NCI-H82 treated with DMSO at 0.1 percent for 48 hours (cell line): ENCODE measurements around the gene SPINK14.

Experiments
- DNase-seq: peaks from one replicate; lab custom pipeline; 2025; ENCODE audit not compliant: unreplicated experiment; lab: John Stamatoyannopoulos, UW

Gene SPINK14, protein sequence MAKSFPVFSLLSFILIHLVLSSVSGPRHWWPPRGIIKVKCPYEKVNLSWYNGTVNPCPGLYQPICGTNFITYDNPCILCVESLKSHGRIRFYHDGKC

DNA sequence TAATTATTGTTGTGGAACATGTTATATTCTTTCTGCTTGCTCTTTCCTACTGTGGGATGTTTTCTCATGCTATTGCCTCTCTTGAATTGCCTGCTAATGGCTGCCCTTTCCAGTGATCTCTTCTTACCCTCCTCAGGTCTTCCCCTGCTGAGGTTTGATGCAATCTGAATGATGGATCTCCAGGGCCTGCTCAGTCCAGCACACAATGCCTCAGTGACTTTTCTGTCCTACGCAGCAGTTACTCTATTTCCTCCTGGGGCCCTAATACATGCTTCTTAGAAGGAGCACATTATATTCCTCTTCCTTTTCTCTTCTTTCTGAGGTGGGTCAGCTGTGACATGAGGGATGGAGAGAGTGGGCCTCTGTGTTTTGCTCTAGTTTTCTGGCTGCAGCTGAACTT, at the start of gene SPINK14:
Gene SPINK14, plus strand, starts transcription at position 301 of the 400 bp plus-strand sequence. CDS start 1,187 bp downstream, outside the sequence.
- no peak for DNase-seq

DNA sequence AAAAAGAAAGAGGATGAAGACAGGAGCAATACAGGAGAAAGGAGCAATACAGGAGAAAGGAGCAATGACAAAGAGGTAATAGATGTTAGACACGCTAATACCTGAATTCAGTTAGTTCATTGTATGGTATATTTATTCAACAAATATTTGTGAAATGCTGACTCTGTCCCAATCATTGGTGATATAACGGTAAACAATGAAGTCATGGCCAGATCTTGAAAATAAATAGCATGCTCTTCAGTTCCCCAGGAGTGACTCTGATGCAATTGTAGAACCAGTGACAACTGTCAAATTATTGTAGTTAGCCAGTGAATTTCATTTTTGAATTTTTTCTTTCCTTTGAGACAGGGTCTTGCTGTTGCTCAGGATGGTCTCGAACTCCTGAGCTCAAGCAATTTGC, 48.0 kb upstream of the SPINK14 start:
- DNase-seq: no peak

DNA sequence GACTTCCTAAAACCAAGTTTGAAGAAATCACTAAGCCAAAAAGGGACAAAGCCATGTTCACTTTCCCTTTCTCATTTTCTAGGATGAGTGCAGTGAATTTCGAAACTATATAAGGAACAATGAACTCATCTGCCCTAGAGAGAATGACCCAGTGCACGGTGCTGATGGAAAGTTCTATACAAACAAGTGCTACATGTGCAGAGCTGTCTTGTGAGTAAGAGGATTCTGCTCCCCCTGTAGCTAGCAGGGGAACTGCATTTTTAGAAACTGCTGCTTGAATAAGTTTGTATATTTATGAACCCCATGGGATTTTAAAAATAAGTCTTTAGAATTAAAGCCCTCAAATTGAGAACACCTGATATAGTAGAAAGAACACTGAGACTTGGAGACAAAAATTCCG, 42.7 kb upstream of the SPINK14 start:
- no peak for DNase-seq

DNA sequence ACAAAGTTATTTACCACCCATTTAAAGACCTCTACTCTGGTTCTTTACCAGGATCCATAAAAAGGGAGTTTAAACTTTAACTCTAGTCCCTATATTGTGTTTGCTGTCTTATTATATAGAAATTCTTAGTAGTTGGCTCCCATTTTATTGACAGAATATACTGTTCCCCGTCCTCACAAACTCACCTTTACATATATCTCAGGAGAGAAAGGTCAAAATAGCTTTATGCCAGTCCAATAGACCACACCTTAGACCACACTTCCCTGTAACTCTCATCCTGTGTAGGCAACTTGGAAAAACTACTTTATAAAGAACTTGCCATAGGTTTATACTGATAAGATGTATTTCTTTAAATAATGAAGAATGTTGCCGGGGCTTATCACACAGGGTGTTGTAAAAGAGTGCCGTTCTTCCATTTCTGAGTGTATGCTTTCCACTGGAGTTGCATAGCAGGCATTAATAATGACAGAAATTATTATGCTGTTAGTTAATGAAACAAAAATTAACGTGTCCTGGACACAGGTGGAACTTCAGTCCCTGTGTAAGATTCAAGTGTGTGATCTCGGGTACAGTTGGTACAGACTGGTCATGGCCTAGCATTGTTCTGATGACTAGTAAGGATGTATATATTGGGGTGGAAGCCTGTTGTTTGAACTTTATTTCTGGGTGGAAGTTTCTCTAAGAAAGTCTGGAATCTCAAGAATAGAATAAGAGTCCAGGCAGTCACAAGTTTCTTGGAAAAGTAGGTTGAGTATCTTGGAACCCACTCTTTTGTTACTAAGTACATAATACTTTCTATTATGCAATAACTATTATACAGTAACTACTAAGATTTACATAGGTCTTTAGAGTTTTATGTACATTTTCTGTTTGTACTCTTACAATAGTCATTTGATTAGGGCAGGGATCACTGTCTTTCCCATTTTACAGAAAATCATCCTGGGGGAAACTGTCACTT, 33.0 kb upstream of the SPINK14 start:
- DNase-seq: no peak

DNA sequence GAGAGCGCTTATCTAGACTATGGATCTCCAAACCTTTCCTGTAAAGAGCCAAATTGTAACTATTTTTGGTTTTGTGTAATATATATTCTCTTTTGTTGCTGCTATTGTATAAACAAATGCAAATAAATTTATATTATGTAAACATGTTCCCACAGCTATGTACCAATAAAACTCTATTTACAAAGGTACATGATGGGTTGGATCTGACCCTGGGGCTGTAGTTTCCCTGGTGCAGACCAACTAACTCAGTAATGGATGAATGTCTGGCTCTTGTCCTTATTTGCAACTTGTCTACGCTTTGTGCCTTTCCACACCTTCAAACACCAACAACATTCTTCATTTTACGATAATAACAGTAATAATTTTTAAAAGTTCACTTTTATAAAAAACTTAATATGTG, 27.5 kb upstream of the SPINK14 start:
- no peak for DNase-seq

DNA sequence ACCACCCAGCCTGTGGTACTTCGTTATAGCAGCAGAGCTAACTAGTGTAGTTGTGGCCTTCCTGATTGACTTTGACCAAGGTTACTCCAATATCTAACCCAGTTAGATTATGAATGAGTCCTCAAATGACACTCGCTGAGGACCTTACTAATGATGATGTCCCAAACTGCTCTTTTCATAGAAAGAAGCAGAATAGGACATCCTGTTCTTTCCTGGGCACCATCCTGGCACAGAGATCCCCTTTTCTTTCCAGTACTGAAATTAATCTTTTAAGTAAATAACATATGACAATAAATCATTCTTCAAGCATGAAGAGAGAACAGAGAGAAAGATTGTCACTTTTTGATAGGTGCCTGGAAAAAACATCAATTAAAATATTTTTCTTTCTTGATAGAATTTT, 26.7 kb upstream of the SPINK14 start:
- no peak for DNase-seq

DNA sequence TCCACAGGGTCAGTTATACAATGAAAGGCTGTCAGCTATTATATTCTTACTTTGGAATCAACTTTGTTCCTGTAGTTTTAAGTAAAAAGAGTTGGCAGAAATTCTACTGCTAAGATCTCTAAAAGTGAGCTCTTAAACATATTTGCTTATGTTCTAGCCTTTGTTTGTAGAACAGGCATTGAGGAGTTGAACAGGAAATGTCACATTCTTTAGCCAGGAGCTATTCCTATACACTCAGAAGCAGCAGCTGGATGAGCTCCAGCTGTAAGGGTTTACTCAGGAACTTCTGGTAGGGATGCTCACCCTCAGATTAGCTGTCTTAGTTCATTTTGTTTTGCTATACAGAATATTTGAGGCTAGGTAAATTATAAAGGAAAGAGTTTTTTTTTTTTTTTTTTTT, 22.4 kb upstream of the SPINK14 start:
- no peak for DNase-seq

DNA sequence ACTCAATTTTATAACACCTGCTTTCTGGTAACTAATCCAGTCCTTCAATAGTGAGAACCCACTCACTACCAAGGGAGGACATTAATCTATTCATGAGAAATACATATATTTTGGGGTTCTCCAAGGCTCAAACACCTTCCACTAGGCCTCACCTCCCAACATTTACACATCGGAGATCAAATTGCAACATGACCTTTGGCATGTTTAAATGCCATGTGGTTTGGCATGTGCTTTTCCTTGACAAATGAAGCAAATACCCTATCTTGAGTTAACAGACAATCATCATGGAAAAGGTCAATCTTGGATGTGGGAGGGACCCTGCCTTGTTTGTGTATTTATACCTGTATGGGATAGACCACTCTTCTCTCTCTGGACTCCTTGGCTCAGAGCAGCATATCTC, 21.9 kb upstream of the SPINK14 start:
- DNase-seq: no peak

DNA sequence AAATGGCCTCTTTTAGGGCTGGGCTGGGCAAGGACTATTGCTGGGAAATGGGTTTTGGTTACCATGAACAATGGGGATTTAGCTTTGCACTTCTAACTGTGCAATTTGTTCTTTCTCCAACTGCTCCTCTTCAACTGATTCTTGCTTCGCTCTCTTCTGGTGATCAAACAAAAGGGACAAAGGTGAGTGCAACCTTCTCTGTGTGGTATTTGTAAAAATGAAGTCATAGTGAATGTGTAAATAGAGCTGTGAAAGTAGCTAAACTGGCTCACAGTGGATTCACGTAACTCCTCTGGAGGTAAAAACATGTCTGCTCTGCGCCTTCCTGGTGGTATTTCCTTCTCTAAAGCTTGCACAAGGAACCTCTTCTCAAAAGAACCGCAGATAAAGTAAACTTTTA, 20.9 kb upstream of the SPINK14 start:
- DNase-seq: no peak

DNA sequence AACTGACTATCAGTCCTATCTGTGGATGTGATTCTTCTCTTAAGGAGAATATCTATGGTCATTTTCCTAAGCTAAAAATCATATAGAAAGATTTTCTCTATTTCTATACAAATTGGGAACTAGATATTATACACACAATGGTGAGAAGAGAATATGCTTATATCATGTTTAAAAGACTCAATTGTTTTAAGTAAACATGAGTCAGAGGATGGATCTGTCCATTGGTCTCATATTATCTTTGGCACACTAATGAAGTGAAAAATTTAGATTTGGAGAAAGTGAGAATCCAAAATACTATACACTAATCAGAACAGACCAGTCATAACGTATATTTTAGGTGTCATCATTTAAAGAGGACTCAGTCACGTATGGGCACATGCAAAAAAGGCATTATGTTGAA, 16.5 kb upstream of the SPINK14 start:
- DNase-seq: no peak

DNA sequence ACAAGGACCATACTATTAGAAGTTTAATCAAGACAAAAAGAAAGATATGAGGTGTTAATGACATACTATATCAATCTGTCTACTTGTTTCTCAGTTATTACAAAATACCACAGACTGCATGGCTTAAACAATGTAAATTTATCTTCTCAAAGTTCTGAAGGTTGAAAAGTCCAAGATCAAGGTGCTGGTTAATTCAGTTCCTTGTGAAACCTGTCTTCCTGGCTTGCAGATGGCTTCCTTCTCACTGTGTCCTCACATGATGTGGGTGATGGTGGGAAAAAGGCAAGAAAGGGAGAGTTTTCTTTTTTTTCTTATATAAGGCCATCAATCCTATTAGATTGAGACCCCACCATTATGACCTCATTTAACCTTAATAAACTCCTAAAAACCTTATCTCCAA, 15.6 kb upstream of the SPINK14 start:
- DNase-seq: no peak

DNA sequence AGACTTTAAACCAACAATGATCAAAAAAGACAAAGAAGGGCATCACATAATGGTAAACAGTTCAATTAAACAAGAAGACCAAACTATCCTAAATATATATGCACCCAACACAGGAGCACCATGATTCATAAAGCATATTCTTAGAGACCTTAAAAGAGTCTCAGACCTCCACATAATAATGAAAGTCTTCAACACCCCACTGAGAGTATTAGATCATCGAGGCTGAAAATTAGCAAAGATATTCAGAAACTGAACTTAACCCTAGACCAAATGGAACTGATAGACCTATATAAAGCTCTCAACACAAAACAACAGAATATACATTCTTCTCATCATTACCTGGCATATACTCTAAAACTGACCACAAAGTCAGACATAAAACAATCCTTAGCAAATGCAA, 11.7 kb upstream of the SPINK14 start:
- no peak for DNase-seq

DNA sequence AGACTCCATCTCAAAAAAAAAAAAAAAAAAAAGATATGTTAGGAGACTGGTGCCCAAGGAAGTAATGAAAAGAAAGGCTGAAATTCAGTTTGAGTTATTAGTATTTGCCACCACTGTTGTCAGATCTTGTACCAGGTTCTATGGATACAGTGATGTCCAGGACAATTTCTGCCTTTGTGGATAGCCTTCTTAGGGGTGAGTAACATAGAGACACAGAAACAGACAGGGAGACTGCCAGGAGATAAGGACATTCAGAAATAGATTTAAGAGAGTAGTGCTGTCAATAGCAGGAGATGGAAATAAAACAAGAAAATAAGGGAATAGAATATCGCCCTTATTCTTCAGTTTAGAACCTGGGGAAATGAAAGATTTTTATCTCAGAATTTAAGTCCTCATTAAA, 6.3 kb upstream of the SPINK14 start:
- DNase-seq: no peak

DNA sequence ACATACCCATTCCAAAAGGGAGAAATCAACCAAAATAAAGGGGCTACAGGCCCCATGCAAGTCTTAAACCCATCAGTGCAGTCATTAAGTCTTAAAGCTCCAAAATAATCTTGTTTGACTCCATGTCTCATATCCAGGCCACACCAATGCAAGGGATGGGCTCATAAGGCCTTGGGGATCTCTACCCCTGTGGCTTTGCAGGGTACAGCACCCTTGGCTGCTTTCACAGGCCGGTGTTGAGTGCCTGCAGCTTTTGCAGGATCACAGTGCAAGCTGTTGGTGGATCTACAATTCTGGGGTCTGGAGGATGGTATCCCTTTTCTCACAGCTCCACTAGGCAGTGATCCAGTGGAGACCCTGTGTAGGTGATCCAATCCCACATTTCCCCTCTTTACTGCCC, 5.0 kb upstream of the SPINK14 start:
- DNase-seq: no peak

DNA sequence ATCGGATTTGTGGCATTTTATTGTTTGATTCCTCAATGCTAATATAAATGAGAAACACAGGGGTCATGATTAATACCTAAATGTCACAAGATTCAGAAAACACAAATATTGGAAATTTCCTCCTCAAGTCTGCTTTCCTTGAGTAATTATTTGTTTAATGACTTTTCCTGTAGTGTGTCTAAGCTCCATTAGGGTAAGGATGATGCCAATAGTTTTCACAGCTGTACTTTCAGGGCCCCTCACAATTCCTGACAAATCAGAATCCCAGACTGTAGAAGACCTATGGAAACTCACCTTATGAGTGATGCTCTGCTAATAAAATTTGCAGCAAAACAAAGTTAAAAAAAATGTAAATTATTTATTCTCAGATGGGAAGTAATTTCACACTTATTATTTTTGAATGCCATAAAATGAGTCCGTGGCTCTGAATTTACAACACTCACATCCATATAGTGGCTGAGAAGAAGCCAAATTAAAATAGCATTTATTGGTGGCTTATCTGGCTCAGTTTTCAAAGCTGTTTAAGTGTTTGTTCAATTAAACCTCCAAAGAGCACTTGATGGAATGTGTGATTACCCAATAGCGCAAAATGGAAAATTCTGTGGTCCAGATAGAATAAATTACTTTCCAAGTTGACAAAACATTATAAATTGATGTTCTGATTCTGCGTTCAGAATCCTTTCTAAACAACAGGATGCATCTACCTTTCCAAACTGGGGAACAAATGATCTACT, 1.6 kb upstream of the SPINK14 start:
- no peak for DNase-seq

DNA sequence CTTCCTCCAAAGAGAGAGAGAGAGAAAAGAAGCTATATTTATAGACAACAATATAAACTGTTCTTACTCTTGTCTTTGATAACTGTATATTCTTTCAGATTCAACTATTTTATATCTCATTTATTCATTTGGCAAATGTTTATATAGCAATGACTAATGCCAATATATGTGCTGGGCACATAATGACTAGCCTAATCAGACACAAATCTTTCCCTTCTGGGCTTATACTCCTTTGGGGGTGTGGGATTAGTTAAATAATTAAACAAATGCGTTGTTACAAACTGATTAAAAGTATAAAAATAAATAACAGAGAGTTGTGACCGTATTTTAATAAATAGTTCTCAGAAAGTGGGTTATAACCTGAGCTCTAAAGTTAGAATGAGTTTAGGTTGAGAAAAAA, 4.0 kb downstream of the SPINK14 start:
- DNase-seq: no peak

DNA sequence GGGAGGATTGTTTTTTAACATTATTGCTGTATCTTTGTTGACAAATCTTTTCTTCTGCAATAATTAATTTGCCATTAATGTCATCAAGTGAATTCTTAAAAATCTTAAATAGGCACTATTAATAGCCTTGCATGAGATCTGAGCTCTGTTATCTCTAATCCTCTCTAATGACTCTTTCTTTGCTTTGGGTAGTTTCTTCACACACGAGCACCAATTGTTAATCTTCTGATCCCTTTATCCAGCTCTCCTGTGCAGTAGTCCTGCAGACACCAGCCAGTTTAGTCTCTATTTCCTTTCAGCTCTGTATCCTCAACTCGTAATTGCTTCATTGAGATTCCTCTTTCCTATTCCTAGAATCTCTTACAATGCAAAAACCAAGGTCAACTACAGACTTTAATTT, 8.1 kb downstream of the SPINK14 start:
- DNase-seq: peak; percentile 82

DNA sequence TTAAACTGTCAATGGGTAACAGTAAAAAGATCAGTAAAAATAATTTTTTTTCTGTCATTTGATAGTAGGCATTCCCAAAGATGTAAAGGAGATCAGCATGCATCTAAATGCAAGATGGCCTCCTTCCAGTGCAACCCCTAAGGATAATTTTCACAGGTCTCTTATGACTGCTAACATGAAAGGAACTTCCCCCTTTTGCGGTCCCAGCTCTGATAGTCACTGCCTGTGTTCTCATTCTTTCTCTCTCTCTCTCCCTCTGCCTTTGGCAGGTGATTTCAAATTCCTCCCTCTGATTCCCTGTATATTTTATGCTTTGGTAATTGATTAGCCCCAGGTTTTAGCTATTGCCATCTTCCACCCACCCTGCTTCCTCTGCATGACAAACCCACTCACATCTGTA, 8.9 kb downstream of the SPINK14 start:
- DNase-seq: no peak

DNA sequence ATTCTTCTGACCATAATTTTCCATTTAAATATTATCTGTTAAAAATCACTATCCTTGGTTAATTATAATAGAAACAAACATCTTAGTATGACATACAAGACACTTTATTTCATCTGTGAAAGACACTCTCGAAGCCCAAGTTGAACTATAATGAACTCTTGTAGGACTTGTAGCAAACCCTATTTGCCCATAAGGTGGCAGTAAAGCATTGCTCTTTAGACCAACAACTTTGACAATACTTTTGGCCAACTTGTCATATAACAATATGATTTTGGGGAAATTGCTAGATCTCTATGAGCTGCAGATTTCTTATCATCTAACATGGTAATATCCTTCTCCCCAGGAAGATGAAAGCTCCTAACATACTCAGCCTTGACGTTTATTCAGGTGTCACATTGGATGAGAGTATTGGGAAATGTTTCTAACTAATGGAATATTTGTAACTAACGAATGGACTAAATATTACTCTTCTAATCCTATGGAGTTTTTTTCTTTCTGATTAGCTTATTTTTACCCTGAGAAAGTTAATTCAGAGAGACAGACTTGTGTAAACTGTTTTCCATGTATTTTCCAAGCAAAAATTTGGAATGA, 11.0 kb downstream of the SPINK14 start:
- DNase-seq: peak; percentile 11

DNA sequence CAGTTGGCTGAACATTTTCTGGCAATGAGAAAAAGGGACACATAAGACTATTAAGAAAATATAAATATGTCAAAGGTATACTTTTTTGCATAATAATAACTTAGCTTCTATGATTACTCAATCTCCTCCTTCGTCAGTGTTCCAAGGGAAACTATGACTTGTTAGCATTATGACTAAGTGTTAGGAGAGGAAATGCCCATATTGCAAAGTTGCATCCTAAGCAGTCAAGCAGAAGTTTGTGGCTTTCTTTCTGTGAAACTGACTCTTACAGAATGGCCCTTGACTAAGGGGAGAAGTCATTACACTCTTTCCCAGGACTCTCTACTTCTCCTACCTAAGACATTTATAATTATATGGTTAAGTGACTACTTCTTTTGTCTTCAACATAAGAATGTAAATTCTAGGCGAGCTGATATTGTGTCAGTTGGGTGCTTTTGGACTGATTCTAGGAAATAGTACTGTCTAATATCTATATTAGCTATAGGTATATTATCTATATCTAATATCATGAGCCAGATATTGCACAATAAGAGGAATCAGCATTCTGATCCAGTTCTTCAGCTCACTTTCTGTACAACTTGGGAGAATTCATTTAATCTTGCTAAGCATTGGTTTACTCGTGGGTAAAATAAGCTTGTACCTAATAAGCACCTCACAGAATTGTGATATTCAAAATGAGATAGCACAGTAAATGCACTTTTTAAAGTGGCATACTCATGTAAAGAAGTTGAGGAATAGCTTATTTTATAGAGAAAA, 18.1 kb downstream of the SPINK14 start:
- no peak for DNase-seq

DNA sequence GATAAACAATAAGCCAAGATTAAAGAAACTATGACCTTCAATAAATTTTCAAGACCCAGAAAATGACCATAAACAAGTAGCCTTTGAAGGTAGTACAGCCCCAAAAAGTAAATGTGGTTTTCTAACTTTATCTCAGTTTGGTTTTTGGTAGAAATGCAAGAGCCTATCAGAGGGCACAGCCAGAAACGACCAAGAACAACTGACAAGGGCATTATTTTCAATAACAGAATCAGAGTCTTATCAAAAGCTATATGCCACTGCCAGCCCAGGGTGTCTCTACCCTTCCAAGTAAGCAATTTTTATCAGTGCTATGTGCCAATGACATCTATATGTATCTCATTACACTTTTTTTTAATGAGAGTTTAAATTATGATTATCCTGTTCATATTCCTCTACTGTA, 22.7 kb downstream of the SPINK14 start:
- DNase-seq: no peak
